Mesangial cell (primary cell): ENCODE measurements around the gene STK17A. TPM values are rescaled to one million over a fixed set of nuclear protein-coding genes. Genes with fewer than 3 reads are reported as not detected.

ENCODE experiments used
- total RNA-seq: library from RNA; depleted of rRNA; stranded (reverse); fragments of >200 nt; gene quantifications from 2 replicates; pipeline ENCODE4 v1.2.3, GENCODE V29; 2015

STK17A gene
- 18.5 and 27.7 TPM in 2 replicates for total RNA-seq

DNA sequence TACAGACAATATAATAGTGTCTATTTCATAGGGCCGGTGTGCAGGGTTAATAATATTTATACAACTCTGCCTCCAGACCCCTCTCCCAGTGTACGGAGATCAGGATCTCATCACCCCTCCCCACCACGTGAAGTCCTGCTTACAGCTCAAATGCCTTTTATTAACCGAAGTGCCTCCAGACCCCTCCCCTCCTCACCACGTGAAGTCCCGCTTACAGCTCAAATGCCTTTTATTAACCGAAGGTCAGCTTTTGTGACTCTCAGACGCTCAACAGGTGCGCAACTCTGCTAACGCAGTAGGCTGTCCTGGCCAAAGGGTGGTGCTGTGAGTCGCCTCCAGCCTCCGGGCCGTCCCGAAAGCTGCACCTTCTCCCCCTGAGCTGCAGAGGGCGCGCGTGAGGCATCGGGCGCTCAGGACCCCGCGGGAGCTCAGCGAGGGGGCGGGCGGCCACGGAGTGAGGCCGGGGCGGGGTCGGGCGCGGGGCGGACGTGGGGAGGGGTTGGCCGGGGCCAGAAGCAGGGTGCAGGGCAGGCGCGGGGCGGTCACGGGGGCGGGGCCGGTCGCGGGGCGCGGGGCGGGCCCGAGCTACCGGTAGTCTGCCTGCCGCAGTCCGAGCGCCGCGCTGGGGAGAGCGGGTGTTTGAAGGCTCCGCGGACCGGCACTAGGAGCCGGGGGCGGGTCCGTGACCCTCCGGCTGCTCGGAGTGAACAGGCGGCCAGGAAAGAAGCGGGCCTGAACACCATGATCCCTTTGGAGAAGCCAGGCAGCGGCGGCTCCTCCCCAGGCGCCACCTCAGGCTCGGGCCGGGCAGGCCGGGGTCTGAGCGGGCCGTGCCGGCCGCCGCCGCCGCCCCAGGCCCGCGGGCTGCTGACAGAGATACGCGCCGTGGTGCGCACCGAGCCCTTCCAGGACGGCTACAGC is at the start of gene STK17A:
Gene STK17A, plus strand, starts transcription at position 606 of the 921 bp plus-strand sequence. Its CDS starts 136 bp downstream, at position 742.

Other genes with a start within 250 kb of the STK17A start
- gene COA1, start 146.4 kb downstream of the STK17A start, total RNA-seq = 45.4 and 54.4 TPM in 2 replicates
- 28.9 and 40.1 TPM in 2 replicates for gene BLVRA, start 175.6 kb downstream of the STK17A start, total RNA-seq